Measurements from ENCODE around the gene UTS2B. TPM values are rescaled to one million over a fixed set of nuclear protein-coding genes. Genes with fewer than 3 reads are reported as not detected.

UTS2B gene
- total RNA-seq, 2 experiments from 2014 or later: not detected

DNA sequence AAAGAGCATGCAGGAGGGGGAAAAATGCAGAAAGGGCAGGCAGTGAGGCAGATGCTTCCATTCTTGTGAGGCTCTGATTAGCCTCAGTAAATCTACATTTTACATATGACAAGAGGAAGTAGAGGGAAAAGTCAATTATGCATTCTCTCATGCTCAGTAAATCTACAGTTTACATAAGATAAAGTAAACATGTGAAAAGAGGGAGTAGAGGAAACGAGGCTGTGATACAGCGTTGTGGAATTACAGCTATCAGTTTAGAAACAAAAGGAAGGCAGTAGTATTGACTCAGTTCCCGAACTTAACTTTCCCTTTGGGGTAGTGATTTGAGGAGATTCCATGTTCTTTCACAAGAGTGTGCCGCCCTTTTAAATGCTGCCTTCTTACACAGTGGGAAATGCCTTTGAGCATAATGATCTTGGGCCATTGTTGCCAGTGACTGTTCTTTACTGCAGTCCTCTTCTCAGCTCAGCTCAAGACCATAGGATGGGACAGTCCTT lies 92.0 kb downstream of the UTS2B start:
- intact Hi-C loops (cut with DNase I, micrococcal nuclease): no loop called here
- H3K4me3 Mint-ChIP-seq: no peak overlapping the region
- Histone ChIP-seq H3K4me3 (ENCODE audit: low read length) (no peak overlapping the region), H3K36me3 (ENCODE audit: insufficient read depth, low read length) (no peaks in the 10 kb centered on the region), H3K4me1 (ENCODE audit: insufficient read depth, low read length) (no peaks in the 10 kb centered on the region), H3K9me3 (ENCODE audit: control insufficient read depth in 1 of 2, insufficient read depth in 1 of 2, low read length in 2 of 2) (no peaks in the 10 kb centered on the region), H3K27me3 (ENCODE audit: control insufficient read depth in 1 of 2, insufficient read depth in 2 of 2, low read length in 2 of 2) (no peaks in the 10 kb centered on the region), H3K27ac (ENCODE audit: low read depth in 1 of 2, low read length in 2 of 2) (no peak overlapping the region)
- no peak for ATAC-seq (ENCODE audit: poor library complexity)
- H3K27ac Mint-ChIP-seq: no peak overlapping the region
- H3K27me3 Mint-ChIP-seq: peaks cover 5% of the 10 kb centered on the region
- H3K4me1 Mint-ChIP-seq (ENCODE audit: low read depth): no peaks in the 10 kb centered on the region
- ChIA-PET POLR2A (no interaction called here), CTCF (no interaction called here)
- TF ChIP-seq CTCF (IDR thresholded peaks at IDR 0.05): no peak
- H3K36me3 Mint-ChIP-seq (ENCODE audit: low read depth): no peaks in the 10 kb centered on the region
- no peaks in the 10 kb centered on the region for H3K9me3 Mint-ChIP-seq
- DNase-seq: no peak

GRCh38 chr3:191237047-191237882 lies 93.1 kb downstream of the UTS2B start:
- no peak for TF ChIP-seq CTCF (IDR thresholded peaks at IDR 0.05)
- no peaks in the 10 kb centered on the region for H3K36me3 ChIP-seq (ENCODE audit: insufficient read depth, low read length)
- H3K27ac ChIP-seq (ENCODE audit: low read depth in 1 of 2, low read length in 2 of 2): no peak overlapping the region
- ATAC-seq (ENCODE audit: poor library complexity): no peak
- intact Hi-C loops (cut with DNase I, micrococcal nuclease): no loop called here
- Mint-ChIP-seq H3K9me3 (no peaks in the 10 kb centered on the region), H3K27me3 (peaks cover 5% of the 10 kb centered on the region), H3K36me3 (ENCODE audit: low read depth) (no peaks in the 10 kb centered on the region), H3K4me1 (ENCODE audit: low read depth) (no peaks in the 10 kb centered on the region), H3K4me3 (no peak overlapping the region), H3K27ac (no peak overlapping the region)
- no peaks in the 10 kb centered on the region for H3K27me3 ChIP-seq (ENCODE audit: control insufficient read depth in 1 of 2, insufficient read depth in 2 of 2, low read length in 2 of 2)
- POLR2A ChIA-PET: no interaction called here
- H3K4me3 ChIP-seq (ENCODE audit: low read length): no peak overlapping the region
- DNase-seq: no peak
- H3K4me1 ChIP-seq (ENCODE audit: insufficient read depth, low read length): no peaks in the 10 kb centered on the region
- CTCF ChIA-PET: no interaction called here
- H3K9me3 ChIP-seq (ENCODE audit: control insufficient read depth in 1 of 2, insufficient read depth in 1 of 2, low read length in 2 of 2): no peaks in the 10 kb centered on the region

DNA sequence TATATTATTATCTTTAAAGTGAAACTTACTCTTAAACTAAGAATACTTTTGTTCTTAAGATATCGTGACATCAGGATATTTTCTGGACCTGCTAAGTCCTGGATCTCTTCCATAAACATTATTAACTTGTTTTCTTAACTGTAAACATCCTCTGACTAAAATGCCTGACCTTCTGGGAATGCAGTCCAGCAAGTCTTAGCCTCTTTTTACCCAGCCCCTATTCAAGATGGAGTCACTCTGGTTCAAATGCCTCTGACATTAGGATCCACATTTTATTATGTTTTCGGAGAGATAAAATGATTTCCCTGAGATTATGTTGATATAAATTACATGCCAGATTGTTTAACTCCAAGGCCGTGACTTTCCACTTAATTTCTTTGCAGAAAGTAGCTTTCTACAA lies 93.7 kb downstream of the UTS2B start:
- ChIA-PET POLR2A (no interaction called here), CTCF (no interaction called here)
- DNase-seq (no peak), ATAC-seq (ENCODE audit: poor library complexity) (no peak)
- Histone ChIP-seq H3K27ac (ENCODE audit: low read depth in 1 of 2, low read length in 2 of 2) (no peak overlapping the region), H3K4me3 (ENCODE audit: low read length) (no peak overlapping the region), H3K9me3 (ENCODE audit: control insufficient read depth in 1 of 2, insufficient read depth in 1 of 2, low read length in 2 of 2) (no peaks in the 10 kb centered on the region), H3K4me1 (ENCODE audit: insufficient read depth, low read length) (no peaks in the 10 kb centered on the region), H3K36me3 (ENCODE audit: insufficient read depth, low read length) (no peaks in the 10 kb centered on the region), H3K27me3 (ENCODE audit: control insufficient read depth in 1 of 2, insufficient read depth in 2 of 2, low read length in 2 of 2) (no peaks in the 10 kb centered on the region)
- Mint-ChIP-seq H3K27me3 (peaks cover 5% of the 10 kb centered on the region), H3K4me3 (no peak overlapping the region), H3K36me3 (ENCODE audit: low read depth) (no peaks in the 10 kb centered on the region), H3K27ac (no peak overlapping the region), H3K9me3 (no peaks in the 10 kb centered on the region), H3K4me1 (ENCODE audit: low read depth) (no peaks in the 10 kb centered on the region)
- TF ChIP-seq CTCF (IDR thresholded peaks at IDR 0.05): no peak
- intact Hi-C loops (cut with DNase I, micrococcal nuclease): no loop called here

All from CD4-positive, alpha-beta T cell (primary cell).